ENCODE measurements around the gene ARHGAP10. TPM values are rescaled to one million over a fixed set of nuclear protein-coding genes. Genes with fewer than 3 reads are reported as not detected.

Gene ARHGAP10
- total and polyA plus RNA-seq, 12 donors = 33.9 to 71.1 (median 60.7) TPM

DNA sequence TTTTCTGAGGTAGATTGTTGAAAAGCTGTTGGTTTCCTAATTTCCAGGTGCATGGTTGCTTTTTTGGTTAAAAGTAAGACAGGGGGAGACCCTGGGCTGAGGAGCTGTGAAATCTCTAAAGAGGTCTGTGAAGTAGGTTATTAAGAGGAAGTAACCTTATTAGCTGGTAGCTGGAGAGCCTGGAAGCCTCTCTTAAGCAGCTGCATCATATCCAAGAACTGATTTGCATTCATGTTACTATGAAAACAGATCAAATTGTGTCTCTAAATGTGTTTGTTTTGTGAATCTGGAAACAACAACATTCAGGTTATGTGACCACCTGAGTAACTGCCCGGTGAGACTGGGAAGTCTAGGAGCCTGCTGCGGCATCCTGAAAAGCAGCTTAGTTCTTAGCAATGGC lies 54.1 kb downstream of the ARHGAP10 start:
- 64 to 69% methylated on average over 2 of the region's 2 CpGs for WGBS, 2 donors
- no peak for ATAC-seq

DNA sequence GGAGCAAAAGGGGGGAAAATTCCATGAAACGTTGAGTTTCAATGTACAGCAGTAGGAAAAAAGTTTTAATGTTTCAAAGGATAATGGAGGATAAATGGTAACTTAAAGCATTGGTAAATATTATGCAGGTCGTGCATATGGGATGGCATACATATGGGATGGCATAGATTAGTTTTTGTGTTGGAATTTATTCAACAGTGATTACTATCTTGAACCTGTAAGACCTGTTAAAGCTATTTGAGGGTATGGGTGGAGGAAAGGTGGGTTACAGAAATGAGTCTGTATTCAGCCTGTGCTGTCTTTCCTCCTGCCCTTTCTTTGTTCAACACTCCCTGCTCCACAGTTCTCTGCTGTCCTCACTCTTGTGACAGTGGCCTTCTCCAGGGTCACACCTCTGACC lies 54.6 kb downstream of the ARHGAP10 start:
- DNase-seq (no peak), ATAC-seq (peak in 4 of 8 donors; percentile 17 to 36 (median 24))
- peak overlapping the region in 9 of 10 donors; percentile 36 to 77 (median 59) for H3K27ac ChIP-seq
- no peak overlapping the region for H3K4me3 ChIP-seq
- H3K27me3 ChIP-seq = no peaks in the 10 kb centered on the region
- H3K9me3 ChIP-seq = no peaks in the 10 kb centered on the region
- peaks cover 0 to 72% (median 61%) of the 10 kb centered on the region in 9 donors for H3K4me1 ChIP-seq
- H3K36me3 ChIP-seq = no peaks in the 10 kb centered on the region
- TF ChIP-seq, protein P1, sequence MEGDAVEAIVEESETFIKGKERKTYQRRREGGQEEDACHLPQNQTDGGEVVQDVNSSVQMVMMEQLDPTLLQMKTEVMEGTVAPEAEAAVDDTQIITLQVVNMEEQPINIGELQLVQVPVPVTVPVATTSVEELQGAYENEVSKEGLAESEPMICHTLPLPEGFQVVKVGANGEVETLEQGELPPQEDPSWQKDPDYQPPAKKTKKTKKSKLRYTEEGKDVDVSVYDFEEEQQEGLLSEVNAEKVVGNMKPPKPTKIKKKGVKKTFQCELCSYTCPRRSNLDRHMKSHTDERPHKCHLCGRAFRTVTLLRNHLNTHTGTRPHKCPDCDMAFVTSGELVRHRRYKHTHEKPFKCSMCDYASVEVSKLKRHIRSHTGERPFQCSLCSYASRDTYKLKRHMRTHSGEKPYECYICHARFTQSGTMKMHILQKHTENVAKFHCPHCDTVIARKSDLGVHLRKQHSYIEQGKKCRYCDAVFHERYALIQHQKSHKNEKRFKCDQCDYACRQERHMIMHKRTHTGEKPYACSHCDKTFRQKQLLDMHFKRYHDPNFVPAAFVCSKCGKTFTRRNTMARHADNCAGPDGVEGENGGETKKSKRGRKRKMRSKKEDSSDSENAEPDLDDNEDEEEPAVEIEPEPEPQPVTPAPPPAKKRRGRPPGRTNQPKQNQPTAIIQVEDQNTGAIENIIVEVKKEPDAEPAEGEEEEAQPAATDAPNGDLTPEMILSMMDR (IDR thresholded peaks at IDR 0.05) = no peak
- WGBS, 2 donors = 63 to 64% methylated on average over 2 of the region's 2 CpGs
- intact Hi-C loops (cut with DNase I) = loop anchor here in 4 of 10 donors (2.0 to 10.0 kb wide), 4 partner anchors 14 to 54 kb away; partner anchors contain the start of gene ARHGAP10 (in 2 of the 4)

More for the DNA sequence above, 54.1 kb downstream of the ARHGAP10 start:
- TF ChIP-seq, protein P1 (IDR thresholded peaks at IDR 0.05) = no peak
- H3K27me3 ChIP-seq = no peaks in the 10 kb centered on the region
- no peaks in the 10 kb centered on the region for H3K36me3 ChIP-seq
- H3K4me3 ChIP-seq = no peak overlapping the region
- no peak for DNase-seq
- peaks cover 0 to 68% (median 62%) of the 10 kb centered on the region in 9 donors for H3K4me1 ChIP-seq
- no peaks in the 10 kb centered on the region for H3K9me3 ChIP-seq
- peak overlapping the region in 9 of 10 donors; percentile 1 to 77 (median 59) for H3K27ac ChIP-seq
- intact Hi-C loops (cut with DNase I) = loop anchor here in 4 of 10 donors (2.0 to 10.0 kb wide), 4 partner anchors 13 to 54 kb away; partner anchors contain the start of gene ARHGAP10 (in 2 of the 4)

DNA sequence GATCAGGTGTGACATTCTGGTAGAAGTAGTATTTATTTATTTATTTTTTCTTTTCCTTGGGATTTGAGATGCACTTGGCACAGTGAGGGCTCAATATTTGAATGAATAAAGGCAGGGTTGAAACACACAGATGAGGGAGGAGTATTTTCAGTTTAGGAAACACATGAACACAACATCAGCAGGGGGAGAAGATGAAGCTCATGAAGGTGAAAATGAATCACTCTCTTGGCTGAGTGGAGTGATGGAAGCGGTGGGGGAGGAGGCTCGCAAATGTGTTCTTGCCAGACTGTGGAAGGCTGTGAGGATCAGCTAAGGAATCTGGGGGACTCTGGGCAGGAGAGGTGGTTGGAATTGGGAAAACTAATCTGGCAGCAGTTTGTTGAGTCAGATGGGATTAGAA lies 55.3 kb downstream of the ARHGAP10 start:
- intact Hi-C loops (cut with DNase I) = loop anchor here in 4 of 10 donors (2.0 to 10.0 kb wide), 4 partner anchors 14 to 55 kb away; partner anchors contain the start of gene ARHGAP10 (in 2 of the 4)
- Histone ChIP-seq H3K36me3 (no peaks in the 10 kb centered on the region), H3K4me1 (peaks cover 0 to 78% (median 63%) of the 10 kb centered on the region in 9 donors), H3K9me3 (no peaks in the 10 kb centered on the region), H3K27ac (peak overlapping the region in 8 of 10 donors; percentile 36 to 77 (median 61)), H3K4me3 (no peak overlapping the region), H3K27me3 (no peaks in the 10 kb centered on the region)
- TF ChIP-seq, protein P1 (IDR thresholded peaks at IDR 0.05) = no peak
- 61 to 67% methylated on average over 2 of the region's 2 CpGs for WGBS, 2 donors
- DNase-seq (no peak), ATAC-seq (peak in 7 of 8 donors; percentile 16 to 74 (median 41))

DNA sequence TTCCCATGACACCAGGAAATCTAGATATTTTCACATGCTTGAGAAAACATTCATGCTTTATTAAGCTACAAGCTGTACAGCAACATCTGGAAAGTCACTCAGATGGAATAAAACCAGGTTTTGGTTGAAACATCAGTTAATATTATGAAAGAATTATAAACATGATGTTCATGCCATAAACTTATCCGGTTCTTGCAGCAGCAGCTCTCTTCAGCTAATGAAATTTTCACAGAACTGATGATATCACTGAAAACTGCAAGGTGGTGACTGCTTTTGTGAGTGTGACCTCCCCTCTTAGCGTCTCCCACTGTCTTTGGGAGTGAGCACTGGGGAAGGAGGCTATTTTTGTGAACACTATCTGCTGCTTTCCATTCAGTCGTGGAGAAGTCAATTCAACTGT lies 56.9 kb downstream of the ARHGAP10 start:
- intact Hi-C loops (cut with DNase I) = loop anchor here in 3 of 10 donors (5.0 to 10.0 kb wide), 3 partner anchors 34 to 56 kb away; partner anchors contain the start of gene ARHGAP10 (in 2 of the 3)
- DNase-seq (no peak), ATAC-seq (peak; percentile 28 to 63 (median 50))
- Histone ChIP-seq H3K9me3 (no peaks in the 10 kb centered on the region), H3K4me1 (peaks cover 5 to 89% (median 75%) of the 10 kb centered on the region in 9 donors), H3K36me3 (no peaks in the 10 kb centered on the region), H3K27me3 (no peaks in the 10 kb centered on the region), H3K4me3 (peak overlapping the region in 1 of 10 donors; percentile 0), H3K27ac (peak overlapping the region in 9 of 10 donors; percentile 26 to 77 (median 59))
- WGBS, 2 donors = 21% methylated on average over 3 of the region's 3 CpGs
- TF ChIP-seq, protein P1 (IDR thresholded peaks at IDR 0.05) = no peak
